ENCODE measurements around the gene EMC9.

DNA sequence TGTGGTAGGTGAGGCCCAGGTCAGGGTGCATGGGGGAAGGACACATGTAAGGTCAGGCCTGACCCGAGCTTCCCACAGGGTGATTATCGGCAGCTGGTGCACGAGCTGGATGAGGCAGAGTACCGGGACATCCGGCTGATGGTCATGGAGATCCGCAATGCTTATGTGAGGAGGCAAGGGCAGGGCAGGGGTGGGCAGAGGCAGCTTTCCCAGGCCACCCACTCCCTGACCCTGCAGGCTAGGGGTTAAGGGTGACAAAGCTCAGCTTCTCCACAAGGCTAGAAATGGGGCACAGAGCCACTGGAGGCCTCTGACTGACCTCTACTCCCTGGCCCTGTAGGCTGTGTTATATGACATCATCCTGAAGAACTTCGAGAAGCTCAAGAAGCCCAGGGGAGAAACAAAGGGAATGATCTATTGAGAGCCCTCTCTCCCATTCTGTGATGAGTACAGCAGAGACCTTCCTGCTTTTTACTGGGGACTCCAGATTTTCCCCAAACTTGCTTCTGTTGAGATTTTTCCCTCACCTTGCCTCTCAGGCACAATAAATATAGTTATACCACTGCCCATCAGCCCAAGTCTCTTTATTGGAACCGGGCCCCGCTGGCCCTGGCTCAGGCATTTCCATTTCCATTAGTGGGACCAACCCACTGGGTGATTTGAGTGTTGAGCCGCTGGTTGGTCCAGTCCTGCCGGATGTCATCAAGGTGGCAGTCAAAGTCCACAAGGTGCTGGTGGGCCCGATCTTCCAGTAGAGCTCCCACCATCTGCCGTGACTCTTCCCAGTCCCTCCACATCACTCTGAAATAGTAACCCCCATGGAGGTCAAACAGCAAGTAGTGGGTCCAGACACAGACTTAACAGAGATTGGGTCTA, 2.8 kb downstream of the EMC9 start:
- TF ChIP-seq, protein P1, sequence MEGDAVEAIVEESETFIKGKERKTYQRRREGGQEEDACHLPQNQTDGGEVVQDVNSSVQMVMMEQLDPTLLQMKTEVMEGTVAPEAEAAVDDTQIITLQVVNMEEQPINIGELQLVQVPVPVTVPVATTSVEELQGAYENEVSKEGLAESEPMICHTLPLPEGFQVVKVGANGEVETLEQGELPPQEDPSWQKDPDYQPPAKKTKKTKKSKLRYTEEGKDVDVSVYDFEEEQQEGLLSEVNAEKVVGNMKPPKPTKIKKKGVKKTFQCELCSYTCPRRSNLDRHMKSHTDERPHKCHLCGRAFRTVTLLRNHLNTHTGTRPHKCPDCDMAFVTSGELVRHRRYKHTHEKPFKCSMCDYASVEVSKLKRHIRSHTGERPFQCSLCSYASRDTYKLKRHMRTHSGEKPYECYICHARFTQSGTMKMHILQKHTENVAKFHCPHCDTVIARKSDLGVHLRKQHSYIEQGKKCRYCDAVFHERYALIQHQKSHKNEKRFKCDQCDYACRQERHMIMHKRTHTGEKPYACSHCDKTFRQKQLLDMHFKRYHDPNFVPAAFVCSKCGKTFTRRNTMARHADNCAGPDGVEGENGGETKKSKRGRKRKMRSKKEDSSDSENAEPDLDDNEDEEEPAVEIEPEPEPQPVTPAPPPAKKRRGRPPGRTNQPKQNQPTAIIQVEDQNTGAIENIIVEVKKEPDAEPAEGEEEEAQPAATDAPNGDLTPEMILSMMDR (IDR thresholded peaks at IDR 0.05; ENCODE audit: low read length), result no peak
- no peak for TF ChIP-seq EZH2 (optimal IDR thresholded peaks at IDR 0.05; ENCODE audit: low read depth, low read length)
